Measurements from ENCODE around the gene NME4.

NME4 gene

GRCh38 chr16:425082-425718, 28.2 kb downstream of the NME4 start, which contains the start of gene RAB11FIP3:
RAB11FIP3 (plus strand) TSS chr16:425649; CDS start chr16:426007, 358 bp downstream.
- peak; percentile 67 to 84 (median 79) for DNase-seq (ENCODE audit: low read depth in 2 of 3, low spot score in 2 of 3)

GRCh38 chr16:425740-426114, 28.7 kb downstream of the NME4 start:
- no peak for DNase-seq (ENCODE audit: low read depth in 2 of 3, low spot score in 2 of 3)

GRCh38 chr16:426115-426905, 29.3 kb downstream of the NME4 start:
- DNase-seq (ENCODE audit: low read depth in 2 of 3, low spot score in 2 of 3) = peak in 1 of 3 experiments; percentile 15

GRCh38 chr16:426906-427249, 29.9 kb downstream of the NME4 start:
- DNase-seq (ENCODE audit: low read depth in 2 of 3, low spot score in 2 of 3) = no peak

GRCh38 chr16:427250-427649, 30.3 kb downstream of the NME4 start:
- DNase-seq (ENCODE audit: low read depth in 2 of 3, low spot score in 2 of 3) = no peak

- no peak for DNase-seq (ENCODE audit: low read depth in 2 of 3, low spot score in 2 of 3)
Measured at GRCh38 chr16:430904-431303, 33.9 kb downstream of the NME4 start.

- DNase-seq (ENCODE audit: low read depth in 2 of 3, low spot score in 2 of 3) = no peak
Measured at GRCh38 chr16:440627-441026, 43.6 kb downstream of the NME4 start.

GRCh38 chr16:441447-441846, 44.4 kb downstream of the NME4 start:
- DNase-seq (ENCODE audit: low read depth in 2 of 3, low spot score in 2 of 3) = no peak

- DNase-seq (ENCODE audit: low read depth in 2 of 3, low spot score in 2 of 3) = no peak
Measured at GRCh38 chr16:442976-443375, 46.0 kb downstream of the NME4 start.

- no peak for DNase-seq (ENCODE audit: low read depth in 2 of 3, low spot score in 2 of 3)
Measured at GRCh38 chr16:444027-444426, 47.0 kb downstream of the NME4 start.

GRCh38 chr16:445566-445965, 48.6 kb downstream of the NME4 start:
- DNase-seq (ENCODE audit: low read depth in 2 of 3, low spot score in 2 of 3) = no peak

All from activated CD8-positive, alpha-beta memory T cell treated with anti-CD3 and anti-CD28 coated beads for 48 hours (primary cell).